HepG2 (cell line): ENCODE data around the gene MAP1B. TPM values are rescaled to one million over a fixed set of nuclear protein-coding genes. Genes with fewer than 3 reads are reported as not detected.
A peak's percentile ranks its signal among the peaks of the same experiment; 100 is the strongest.

Experiments used
- ATAC-seq: fragments of 200-7000 bp; cut with Tn5 transposase; 3 replicates; pipeline ENCODE4 v1.9.1; 2020; ENCODE audit warnings: mild to moderate bottlenecking, moderate library complexity
- BruUV-seq: library from RNA; stranded (reverse); fragments of 400-500 nt; replicated peaks from 2 replicates; lab custom pipeline; 2021; lab: Mats Ljungman, UMichigan
- CTCF ChIA-PET: fragments of 300-600 bp; formaldehyde crosslinking; extraction: SDS; loops from one replicate; lab custom pipeline; 2021; ENCODE audit warnings: low total read pairs, inconsistent platforms, low intra/inter-chr PET ratio; lab: Yijun Ruan, JAX
- POLR2A ChIA-PET: fragments of 350-600 bp; sonication (Branson Sonifier 250); formaldehyde crosslinking; loops from one replicate; lab custom pipeline; 2020; ENCODE audit warnings: antibody characterized with exemption, inconsistent platforms; lab: Yijun Ruan, JAX
- DNase-seq: peaks from one replicate; pipeline ENCODE4 v3.0.0-alpha.2; 2015; ENCODE audit warnings: low spot score
- FAIRE-seq: peaks from 3 replicates; lab custom pipeline; 2011; peaks lifted over from hg19 to GRCh38; lab: Jason Lieb, UNC
- H2AFZ ChIP-seq: one replicate; pipeline ENCODE4 v1.6.1; 2011; ENCODE audit warnings: low read length, inconsistent platforms
- H3K27ac ChIP-seq: fragments of 300-600 bp; 3 replicates; pipeline ENCODE4 v1.8.0; 2011; ENCODE audit warnings: mixed run types, mild to moderate bottlenecking, mixed read lengths, low read length, inconsistent platforms; ENCODE audit not compliant: insufficient read depth; ENCODE audit errors: extremely low read length
- H3K27me3 ChIP-seq, 2 experiments: fragments of 200-600 bp in 1 of 2; 2 replicates in 1 of 2; 3 replicates in 1 of 2; pipeline versions ENCODE4 v1.6.0 to v1.8.0; 2011; ENCODE audit warnings: low read length in 2 of 2, mild to moderate bottlenecking in 2 of 2, moderate library complexity in 2 of 2, inconsistent platforms in 1 of 2; ENCODE audit not compliant: insufficient read depth in 2 of 2, control insufficient read depth in 1 of 2
- H3K36me3 ChIP-seq, 2 experiments: fragments of 200-600 bp in 1 of 2; replicated peaks in 1 of 2; 2 replicates in 1 of 2; 3 replicates in 1 of 2; pipeline versions ENCODE4 v1.5.1 to v1.8.0; 2011; ENCODE audit warnings: low read length in 2 of 2, inconsistent platforms in 1 of 2; ENCODE audit not compliant: insufficient read depth in 2 of 2, control insufficient read depth in 1 of 2
- H3K4me1 ChIP-seq: 2 replicates; pipeline ENCODE4 v1.5.1; 2012; ENCODE audit warnings: low read length, inconsistent platforms; ENCODE audit not compliant: insufficient read depth
- H3K4me2 ChIP-seq: 2 replicates; pipeline ENCODE4 v1.6.0; 2011; ENCODE audit warnings: low read depth, low read length, inconsistent platforms
- H3K4me3 ChIP-seq, 3 experiments: fragments of 200-600 bp in 1 of 3; sonication (generic), shearing (Covaris generic) in 1 of 3; replicated peaks in 1 of 3; 2 replicates each; pipeline ENCODE4 v1.5.1; 2011 to 2016; ENCODE audit warnings: low read length in 3 of 3, inconsistent platforms in 2 of 3, low read depth in 2 of 3, mild to moderate bottlenecking in 2 of 3, control low read depth in 1 of 3, mixed read lengths in 1 of 3; ENCODE audit not compliant: insufficient read depth in 1 of 3
- H3K79me2 ChIP-seq: one replicate; pipeline ENCODE4 v1.6.1; 2011; ENCODE audit warnings: low read length, inconsistent platforms; ENCODE audit not compliant: insufficient read depth
- H3K9ac ChIP-seq: 2 replicates; pipeline ENCODE4 v1.6.0; 2011; ENCODE audit warnings: mild to moderate bottlenecking, low read depth, low read length, inconsistent platforms; ENCODE audit not compliant: insufficient read depth
- H3K9me3 ChIP-seq: 2 replicates; pipeline ENCODE4 v1.5.1; 2012; ENCODE audit warnings: mild to moderate bottlenecking, low read length
- H4K20me1 ChIP-seq: 2 replicates; pipeline ENCODE4 v1.6.0; 2011; ENCODE audit warnings: inconsistent platforms, mild to moderate bottlenecking, low read length, moderate library complexity; ENCODE audit not compliant: insufficient read depth
- CTCF ChIP-seq: sonication (generic); formaldehyde crosslinking; IDR thresholded peaks from 2 replicates; pipeline ENCODE4 v1.5.0; 2020; ENCODE audit warnings: mild to moderate bottlenecking, missing genetic modification reagents, moderate library complexity
- SP2 ChIP-seq: sonication (generic); formaldehyde crosslinking; IDR thresholded peaks from 2 replicates; pipeline ENCODE4 v1.5.1; 2020; ENCODE audit warnings: mild to moderate bottlenecking, missing genetic modification reagents
- WGBS: methylation state at CpG from one replicate; pipeline ENCODE4 v1.1.6; 2017; ENCODE audit warnings: low lambda C conversion rate; 5-methylcytosine and 5-hydroxymethylcytosine counted together
- in situ Hi-C: cut with HindIII; loops from 2 replicates; pipeline ENCODE4 v1.10.0; 2017; ENCODE audit warnings: low pct_unique_long_range_greater_than_20kb; ENCODE audit not compliant: extremely low pct_ligation_motif_present
- intact Hi-C: fragments of 100-400 bp; cut with micrococcal nuclease; formaldehyde crosslinking; loops from one replicate; pipeline ENCODE4 v1.10.0; 2022; ENCODE audit not compliant: unreplicated experiment
- polyA plus RNA-seq, 8 experiments: library from polyadenylated mRNA; depleted of rRNA in 3 of 8; stranded (reverse) in 7 of 8; unstranded in 1 of 8; fragments of >200 nt; fragmentation: Illumina TruSeq in 4 of 8; extraction: Trizol in 4 of 8; gene quantifications; 2 replicates each; pipeline versions ENCODE4 v1.2.1 to v1.2.3, GENCODE V29; 2011 to 2016; ENCODE audit warnings: low read depth in 4 of 8, missing spikeins in 1 of 8, mixed read lengths in 1 of 8; ENCODE audit not compliant: insufficient read depth in 1 of 8
- total RNA-seq, 5 experiments: library from RNA; depleted of rRNA; stranded (reverse); fragments of >200 nt; fragmentation: Illumina TruSeq; extraction: Trizol; gene quantifications; 2 replicates each; pipeline ENCODE4 v1.2.3, GENCODE V29; 2016; ENCODE audit warnings: low read depth in 1 of 5

Gene MAP1B
- total and polyA plus RNA-seq, 2 of the 13 experiments (the other 11 are each of a cell fraction or from before 2014, with no cell fraction given) = 3.3 to 6.2 TPM

DNA sequence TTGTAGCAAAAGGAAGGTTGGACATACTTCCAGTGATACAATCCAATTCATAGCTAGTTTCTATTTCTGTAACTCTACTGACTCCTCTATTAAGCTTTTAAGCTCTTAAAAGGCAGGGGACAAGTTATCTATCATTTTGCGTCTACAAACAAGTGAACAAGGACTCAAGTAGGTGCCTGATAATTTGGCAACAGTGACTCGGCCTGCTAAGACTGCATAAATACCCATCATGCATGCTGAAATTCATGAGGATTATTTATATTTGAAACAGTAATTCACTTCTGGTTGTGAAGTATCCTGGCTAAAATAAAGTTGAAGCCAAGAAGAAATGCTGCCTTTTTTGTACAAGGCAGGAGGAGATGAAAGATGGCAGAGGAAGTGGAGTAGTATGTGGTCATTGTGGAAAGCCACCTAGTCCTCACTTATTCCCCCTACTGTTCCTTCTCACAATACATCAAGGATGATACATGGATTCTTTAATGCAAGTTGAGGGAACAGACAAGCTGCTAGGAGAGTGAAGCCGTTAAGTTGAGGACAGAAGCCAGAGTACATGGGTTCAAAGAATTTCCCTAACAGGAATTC is 138.8 kb downstream of the MAP1B start:
- CTCF ChIA-PET = no interaction called here

More for the DNA sequence above, 138.8 kb downstream of the MAP1B start:
- in situ Hi-C loops (no loop called here), intact Hi-C loops (loop anchor here (1.0 to 2.0 kb wide), 4 partner anchors 49 to 109 kb away; no protein-coding TSS in a partner anchor)
- no peak for DNase-seq
- no peak overlapping the region for H3K4me3 ChIP-seq
- peaks cover 75% of the 10 kb centered on the region for H3K4me1 ChIP-seq
- H3K9me3 ChIP-seq = no peaks in the 10 kb centered on the region
- BruUV-seq = no TSS peak
- H3K27me3 ChIP-seq = no peaks in the 10 kb centered on the region
- no peak overlapping the region for H3K4me2 ChIP-seq
- H3K79me2 ChIP-seq = peaks cover 15% of the 10 kb centered on the region
- H3K36me3 ChIP-seq = no peaks in the 10 kb centered on the region
- TF ChIP-seq CTCF (CRISPR knock-in tag) = peak; percentile 47
- no peak for TF ChIP-seq SP2 (CRISPR knock-in tag)
- TF ChIP-seq, all 625 proteins: peak for 1
- WGBS = 89% methylated on average over 3 of the region's 3 CpGs
- H3K27ac ChIP-seq = no peak overlapping the region
- peaks cover 4% of the 10 kb centered on the region; the same call in 1 of the 2 replicates for H4K20me1 ChIP-seq
- FAIRE-seq (peak; percentile 42), ATAC-seq (no peak)
- H3K9ac ChIP-seq = no peak overlapping the region
- POLR2A ChIA-PET = interaction anchor here (1.5 kb wide), 1 partner anchor 62 kb away, joined by 3 read pairs; no protein-coding TSS in a partner anchor
- no peak overlapping the region for H2AFZ ChIP-seq
